Pulmonary artery endothelial cell (primary cell): ENCODE measurements around the gene ZNF423. TPM values are rescaled to one million over a fixed set of nuclear protein-coding genes. Genes with fewer than 3 reads are reported as not detected.
"Not testable (repeated sequence)": the region's sequence is repeated elsewhere in the genome, so short reads cannot be mapped to it uniquely, and the experiment has no call there.

Experiments used
- DNase-seq: peaks from one replicate; pipeline ENCODE4 v3.0.0-alpha.2; 2011; ENCODE audit warnings: low read depth, low spot score
- total RNA-seq: library from RNA; depleted of rRNA; stranded (reverse); fragments of >200 nt; gene quantifications from 2 replicates; pipeline ENCODE4 v1.2.3, GENCODE V29; 2014

Gene ZNF423
- total RNA-seq, 1 donor from 2014 or later: 0.73 TPM

- DNase-seq: not testable (repeated sequence)
These were observed 15.9 kb upstream of the ZNF423 start for GRCh38 chr16:49871824-49872223.

DNA sequence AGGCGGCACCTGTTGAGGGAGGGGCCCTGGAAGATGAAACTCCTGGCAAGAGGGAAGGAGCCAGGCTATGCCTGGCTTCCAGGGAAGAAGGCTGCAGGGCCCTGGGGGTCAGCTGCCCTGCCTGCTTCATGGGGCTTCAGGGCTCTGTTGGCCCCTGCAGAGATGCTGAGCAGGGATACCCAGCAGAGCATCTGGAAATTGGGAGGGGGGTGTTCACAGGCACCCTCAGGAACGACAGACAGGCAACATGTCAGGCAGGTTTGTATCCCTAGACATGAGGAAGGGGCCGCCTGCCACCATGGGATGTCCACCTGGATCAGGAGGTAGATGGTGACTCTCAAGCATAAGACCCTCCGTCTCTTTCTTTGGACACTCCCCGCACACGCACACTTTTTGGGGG, 13.8 kb upstream of the ZNF423 start:
- no peak for DNase-seq

DNA sequence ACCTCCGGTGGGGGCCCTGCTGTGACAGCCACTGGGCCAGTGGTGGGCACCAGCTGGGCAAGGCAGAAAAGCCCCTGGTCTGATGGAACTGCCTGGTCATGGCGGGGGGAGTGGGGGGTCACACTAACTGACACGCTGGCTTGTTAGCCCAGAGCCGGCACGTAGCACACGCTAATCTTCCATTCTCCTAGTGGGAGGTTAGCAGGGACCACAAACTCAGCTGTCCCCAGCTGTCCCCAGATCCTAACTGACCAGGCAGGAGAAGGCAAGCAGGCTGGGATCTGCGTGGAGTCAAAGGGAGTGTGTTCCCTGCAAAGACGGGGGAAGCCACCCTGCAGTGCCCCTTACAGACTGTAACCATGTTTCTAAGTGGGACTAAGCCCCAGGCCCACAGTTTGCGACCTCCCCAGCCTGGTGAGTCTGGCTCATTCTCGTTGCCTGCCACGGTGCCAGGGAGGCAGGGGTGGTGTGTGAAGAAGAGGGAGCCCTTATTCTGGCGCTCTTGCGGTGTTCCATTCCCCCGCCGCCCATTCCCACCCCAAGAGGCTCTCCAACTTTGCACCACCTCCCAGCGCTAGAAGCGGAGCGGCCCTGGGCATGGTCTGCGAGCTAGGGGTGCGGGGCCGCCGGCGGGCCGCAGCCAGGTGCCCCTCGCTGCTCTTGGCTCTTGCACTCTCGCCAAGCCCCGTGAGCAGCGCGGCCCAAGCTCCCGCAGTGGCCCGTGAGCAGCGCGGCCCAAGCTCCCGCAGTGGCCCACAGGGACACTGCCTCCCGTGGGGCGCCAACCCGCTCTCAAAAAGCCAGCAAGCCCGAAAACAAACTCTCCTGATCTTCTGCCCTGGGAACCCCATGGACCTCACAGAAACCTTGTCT, 12.1 kb upstream of the ZNF423 start:
- DNase-seq: no peak

DNA sequence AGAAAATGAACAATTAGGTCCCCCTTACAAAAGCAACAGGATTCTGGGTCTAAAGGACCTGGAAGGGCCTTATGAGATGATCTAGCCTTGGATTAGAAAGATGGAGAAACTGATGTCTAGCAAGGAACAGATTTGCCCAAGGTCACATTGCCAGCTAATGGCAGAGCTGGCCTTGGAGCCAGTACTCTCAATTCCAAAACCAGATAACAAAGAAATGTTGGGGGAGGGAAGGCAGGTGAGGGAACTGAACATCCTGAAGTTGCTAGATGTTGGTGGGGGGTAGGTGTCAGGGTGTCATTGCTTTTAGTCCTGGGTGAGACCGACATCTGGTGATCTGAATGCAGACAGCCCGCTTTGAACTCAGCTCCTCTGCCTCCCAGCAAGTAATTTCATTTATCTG, 11.3 kb upstream of the ZNF423 start:
- no peak for DNase-seq

DNA sequence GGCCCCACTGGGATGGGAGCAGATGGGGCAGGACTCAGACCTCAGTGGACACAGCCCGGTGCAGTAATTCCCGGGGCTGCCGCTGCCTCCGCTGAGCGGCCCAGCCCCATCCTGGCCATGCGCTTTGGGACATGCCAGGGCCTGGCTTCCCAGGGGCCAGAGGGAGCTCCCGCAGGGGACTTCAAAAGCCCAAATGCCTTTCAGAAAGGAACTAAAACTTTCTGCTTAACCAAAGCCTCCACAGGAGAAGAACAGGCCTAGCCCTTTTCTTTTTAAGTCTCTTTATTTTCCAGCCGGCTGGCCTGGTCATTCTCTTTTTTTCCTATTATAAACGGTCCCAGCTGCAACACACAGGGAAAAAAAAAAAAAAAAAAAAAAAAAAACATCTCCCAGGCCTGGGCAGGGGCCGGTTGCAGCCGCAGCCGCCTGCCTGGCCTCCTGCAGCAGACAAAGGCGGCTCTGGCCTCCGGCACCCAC, 10.7 kb upstream of the ZNF423 start:
- no peak for DNase-seq

DNA sequence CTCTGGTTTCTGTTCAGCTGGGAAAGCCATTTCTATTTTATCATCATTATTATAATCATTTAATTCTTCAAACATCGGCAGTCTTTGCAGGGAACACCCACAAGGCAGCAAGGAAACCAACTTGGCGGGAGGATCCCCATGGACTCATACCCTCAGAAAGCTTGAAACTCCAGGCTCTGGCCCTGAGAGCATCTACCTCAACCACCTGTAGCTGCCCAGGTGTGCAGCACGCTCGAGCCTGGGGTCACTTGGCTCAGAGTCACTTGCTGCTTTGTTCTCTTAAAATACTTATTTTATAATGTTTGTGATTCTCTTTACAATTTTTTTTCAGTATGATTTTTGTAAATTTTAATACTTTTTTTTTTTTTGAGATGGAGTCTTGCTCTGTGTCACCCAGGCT, 6.8 kb upstream of the ZNF423 start:
- no peak for DNase-seq

DNA sequence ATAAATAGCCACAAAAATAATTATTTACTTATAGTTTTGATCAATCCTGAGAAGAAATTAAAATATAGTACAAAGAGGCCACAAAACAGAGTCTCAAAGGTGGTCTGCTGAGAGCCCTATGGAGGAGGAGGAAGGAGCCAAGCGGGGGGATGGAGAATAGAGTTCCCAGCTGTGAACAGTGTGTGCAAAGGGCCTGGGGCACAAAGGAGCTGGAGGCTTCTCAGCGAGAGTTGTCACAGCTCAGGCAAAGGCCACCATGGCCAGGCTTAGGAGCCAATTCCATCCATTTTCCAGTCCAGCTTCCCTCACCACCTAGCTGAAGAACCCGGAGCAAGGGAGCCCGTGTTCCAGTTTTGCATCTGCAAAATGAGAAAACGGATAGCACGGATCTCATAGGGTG, 5.4 kb upstream of the ZNF423 start:
- no peak for DNase-seq

GRCh38 chr16:49860593-49860992, 4.7 kb upstream of the ZNF423 start:
- no peak for DNase-seq

DNA sequence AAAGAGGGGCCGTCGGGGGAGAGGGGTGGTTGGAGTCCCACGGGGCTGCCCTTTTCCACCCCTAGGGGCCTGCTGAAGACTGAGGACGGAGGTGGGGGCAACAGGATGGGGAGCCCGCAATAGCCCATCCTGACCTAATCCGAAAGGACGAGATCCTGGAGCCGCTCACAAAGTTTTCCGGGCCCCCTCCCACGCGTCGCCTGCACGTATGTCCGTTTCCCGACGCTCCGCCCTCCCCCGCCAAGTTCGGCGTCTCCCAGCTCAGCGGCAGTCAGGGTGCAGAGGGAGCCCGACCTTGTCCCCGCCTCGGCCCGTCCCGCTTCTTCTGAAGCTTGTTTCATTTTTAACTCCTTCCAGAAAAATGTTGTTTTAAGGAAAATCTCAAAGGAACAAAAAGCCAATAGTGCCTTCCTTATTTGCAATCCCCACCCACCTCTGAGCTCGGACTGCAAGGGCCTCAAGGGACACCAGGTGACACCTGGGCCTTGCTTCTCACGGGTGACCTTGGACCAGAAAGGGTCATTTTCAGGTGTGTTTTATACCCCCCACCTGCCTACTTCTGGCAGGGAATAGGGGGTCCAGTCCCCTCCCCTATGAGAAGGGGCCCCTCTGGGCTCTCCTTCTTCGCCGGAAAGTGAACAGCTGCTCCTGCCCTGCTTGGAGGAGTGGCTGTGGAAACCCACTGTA, 3.4 kb upstream of the ZNF423 start:
- DNase-seq: no peak

GRCh38 chr16:49858200-49859124, 2.5 kb upstream of the ZNF423 start:
- no peak for DNase-seq

- DNase-seq: no peak
These were observed 1.7 kb upstream of the ZNF423 start for GRCh38 chr16:49857423-49858181.

- DNase-seq: peak; percentile 39
These were observed 889 bp upstream of the ZNF423 start for GRCh38 chr16:49856672-49857330.

DNA sequence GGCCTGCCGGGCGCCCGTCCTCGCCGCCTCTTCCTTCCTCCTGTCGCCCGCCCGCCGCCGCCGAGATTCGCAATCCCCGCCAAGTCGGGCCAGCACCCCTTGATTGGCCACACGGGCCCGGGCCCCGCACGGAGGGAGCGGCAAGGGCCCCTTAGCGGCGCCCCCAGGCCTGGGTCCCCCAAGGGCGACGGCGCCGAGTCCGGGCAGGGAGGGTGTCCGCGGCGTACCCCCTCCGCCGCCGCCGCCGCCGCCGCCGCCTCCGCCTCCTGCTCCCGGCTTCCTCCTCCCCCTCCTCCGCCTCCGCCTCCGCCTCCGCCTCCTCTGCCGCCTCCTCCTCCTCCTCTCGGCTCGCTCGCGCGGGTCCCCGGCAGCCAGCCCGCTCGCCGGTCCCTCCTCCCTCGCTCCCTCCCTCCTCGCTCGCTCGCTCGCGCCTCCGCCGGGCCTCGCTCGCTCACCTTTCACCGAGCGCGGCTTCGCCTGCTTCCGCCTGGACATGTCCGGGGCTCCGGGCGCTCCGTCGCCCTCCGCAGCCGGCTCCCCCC, 561 bp downstream of the ZNF423 start:
- DNase-seq: peak; percentile 20

DNA sequence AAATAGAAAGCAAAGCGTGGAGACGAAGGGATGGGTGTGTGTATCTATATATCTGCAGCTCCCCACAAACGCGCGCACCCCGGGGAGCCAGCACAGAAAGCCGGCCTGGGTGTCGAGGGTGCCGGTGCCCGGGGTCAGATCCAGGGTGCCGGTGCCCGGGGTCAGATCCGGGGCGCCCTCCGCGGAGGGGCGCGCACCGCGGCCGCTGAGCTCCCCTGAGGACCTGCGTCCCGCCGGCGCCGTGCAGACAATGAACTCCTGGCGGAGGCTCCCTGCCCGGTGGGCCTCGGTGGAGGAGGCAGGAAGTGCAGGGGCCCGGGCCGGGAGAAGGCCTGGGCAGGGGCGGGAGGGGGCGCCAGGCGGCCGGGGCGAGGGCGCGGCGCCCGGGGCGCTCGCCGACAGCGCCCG, 1.1 kb downstream of the ZNF423 start:
- no peak for DNase-seq

- no peak for DNase-seq
These were observed 1.6 kb downstream of the ZNF423 start for GRCh38 chr16:49854188-49854795.

- DNase-seq: no peak
These were observed 3.6 kb downstream of the ZNF423 start for GRCh38 chr16:49852279-49852678.

DNA sequence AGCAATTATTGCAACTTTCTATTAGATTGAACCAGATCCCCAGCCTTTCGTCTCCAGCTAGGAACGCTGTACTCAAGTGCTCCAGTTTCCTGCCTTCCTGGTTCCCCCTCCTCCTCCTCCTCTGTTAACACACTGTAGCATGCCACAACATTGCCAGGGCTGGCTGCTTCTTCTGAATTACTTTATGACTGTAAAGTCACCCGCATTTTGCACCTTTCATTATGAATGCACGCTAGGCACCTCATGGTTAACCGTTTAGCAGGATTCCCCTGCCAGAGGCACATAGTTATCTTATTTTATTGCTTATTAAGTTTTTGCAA, 4.5 kb downstream of the ZNF423 start:
- no peak for DNase-seq

DNA sequence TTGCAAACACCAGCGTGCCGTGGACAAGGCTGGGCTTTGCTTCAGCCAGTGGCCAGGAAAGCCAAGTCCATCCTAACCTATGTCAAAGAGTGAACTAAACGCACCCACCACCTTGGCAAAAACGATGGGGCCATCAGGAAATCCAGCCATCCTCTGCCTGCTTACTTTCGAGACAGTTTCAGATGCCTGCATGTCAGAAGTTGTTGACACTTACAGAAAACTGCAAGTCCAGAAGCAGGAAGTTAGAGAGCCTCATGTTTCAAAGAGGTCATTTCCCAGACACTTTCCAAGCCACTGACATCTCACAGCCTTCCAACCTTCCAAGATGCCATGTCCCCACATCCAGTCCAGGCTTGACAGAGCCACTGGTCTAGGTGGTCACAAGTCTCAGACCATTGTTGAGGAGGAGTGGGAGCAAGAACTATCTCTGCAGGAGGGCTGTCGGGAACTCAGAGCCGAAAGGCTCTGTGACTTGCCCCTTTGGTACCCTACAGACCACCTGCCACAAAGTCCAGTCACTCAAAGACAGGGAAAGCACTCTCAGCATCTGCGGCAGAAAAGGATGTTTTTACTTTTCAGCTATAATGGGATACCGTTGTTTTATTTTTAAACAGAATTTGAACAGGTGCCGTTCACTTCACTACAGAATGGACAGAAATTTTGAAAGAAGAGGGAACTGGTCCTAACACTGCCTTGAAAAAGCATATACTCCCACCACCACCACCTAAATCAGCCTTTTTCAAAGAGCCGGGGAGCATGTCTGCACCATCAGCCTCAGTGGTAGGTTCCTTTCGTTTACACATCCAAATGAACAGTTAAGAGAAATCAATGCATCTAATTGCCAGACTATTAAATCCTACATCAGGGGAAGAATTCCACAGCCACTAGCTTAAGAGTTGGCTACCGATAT, 5.1 kb downstream of the ZNF423 start:
- no peak for DNase-seq

- DNase-seq: no peak
These were observed 6.2 kb downstream of the ZNF423 start for GRCh38 chr16:49849754-49850108.
